Measurements from ENCODE around the gene TUBB3. TPM values are rescaled to one million over a fixed set of nuclear protein-coding genes. Genes with fewer than 3 reads are reported as not detected.

TUBB3 gene
- total RNA-seq, 1 donor = 95.9 TPM

- no peak for DNase-seq (ENCODE audit: low read depth)
- no peak for TF ChIP-seq CTCF (IDR thresholded peaks at IDR 0.05; ENCODE audit: insufficient read depth, low read depth, low read length)
Measured at GRCh38 chr16:89902980-89903379, 20.2 kb upstream of the TUBB3 start.

GRCh38 chr16:89903908-89904515 is 19.1 kb upstream of the TUBB3 start:
- DNase-seq (ENCODE audit: low read depth) = no peak
- TF ChIP-seq CTCF (IDR thresholded peaks at IDR 0.05; ENCODE audit: insufficient read depth, low read depth, low read length) = no peak
- H3K4me3 ChIP-seq (ENCODE audit: low read depth, low read length) = no peak overlapping the region

More at GRCh38 chr16:89902980-89903379, 20.2 kb upstream of the TUBB3 start:
- H3K4me3 ChIP-seq (ENCODE audit: low read depth, low read length) = no peak overlapping the region

- no peak for DNase-seq (ENCODE audit: low read depth)
- no peak for TF ChIP-seq CTCF (IDR thresholded peaks at IDR 0.05; ENCODE audit: insufficient read depth, low read depth, low read length)
- no peak overlapping the region for H3K4me3 ChIP-seq (ENCODE audit: low read depth, low read length)
Measured at GRCh38 chr16:89904606-89905510, 18.3 kb upstream of the TUBB3 start.

GRCh38 chr16:89905511-89906139 is 17.5 kb upstream of the TUBB3 start:
- no peak for TF ChIP-seq CTCF (IDR thresholded peaks at IDR 0.05; ENCODE audit: insufficient read depth, low read depth, low read length)
- no peak for DNase-seq (ENCODE audit: low read depth)

GRCh38 chr16:89906140-89907025 is 16.8 kb upstream of the TUBB3 start:
- no peak for DNase-seq (ENCODE audit: low read depth)

More at GRCh38 chr16:89905511-89906139, 17.5 kb upstream of the TUBB3 start:
- no peak overlapping the region for H3K4me3 ChIP-seq (ENCODE audit: low read depth, low read length)

More at GRCh38 chr16:89906140-89907025, 16.8 kb upstream of the TUBB3 start:
- TF ChIP-seq CTCF (IDR thresholded peaks at IDR 0.05; ENCODE audit: insufficient read depth, low read depth, low read length) = no peak
- no peak overlapping the region for H3K4me3 ChIP-seq (ENCODE audit: low read depth, low read length)

All from fibroblast of villous mesenchyme (primary cell).